Breast epithelium (tissue), 4 donors: ENCODE measurements around the gene ANKRD1. TPM values are rescaled to one million over a fixed set of nuclear protein-coding genes. Genes with fewer than 3 reads are reported as not detected.

Experiments
- DNase-seq, 2 donors: peaks; one replicate each; pipeline ENCODE4 v3.0.0-alpha.2; 2019; ENCODE audit warnings: low spot score in 2 of 2
- H3K27ac ChIP-seq, 2 donors: fragments of 200-600 bp; sonication (generic) in 1 of 2; one replicate each; pipeline ENCODE4 v1.5.1; 2016 to 2019; ENCODE audit warnings: mild to moderate bottlenecking in 1 of 2
- H3K27me3 ChIP-seq, 2 donors: fragments of 200-600 bp; sonication (generic) in 1 of 2; one replicate each; pipeline versions ENCODE4 v1.5.1 to v1.6.0; 2017 to 2019; ENCODE audit warnings: control low read depth in 1 of 2, mild to moderate bottlenecking in 1 of 2
- H3K36me3 ChIP-seq: fragments of 200-600 bp; one replicate; pipeline ENCODE4 v1.5.1; 2019
- H3K4me1 ChIP-seq, 2 donors: fragments of 200-600 bp; sonication (generic); one replicate each; pipeline ENCODE4 v1.5.1; 2016 to 2019; ENCODE audit warnings: control low read depth in 1 of 2
- H3K4me3 ChIP-seq, 3 donors: fragments of 200-600 bp; sonication (generic); 1 replicate in 2 of 3; 2 replicates in 1 of 3; pipeline ENCODE4 v1.5.1; 2016 to 2019; ENCODE audit warnings: mild to moderate bottlenecking in 3 of 3, moderate library complexity in 2 of 3
- H3K9me3 ChIP-seq, 2 donors: fragments of 200-600 bp; sonication (generic) in 1 of 2; one replicate each; pipeline ENCODE4 v1.5.1; 2016 to 2019; ENCODE audit warnings: control low read depth in 1 of 2
- POLR2A ChIP-seq: fragments of 450-650 bp; IDR thresholded peaks from one replicate; pipeline ENCODE4 v1.6.1; 2016; ENCODE audit warnings: antibody characterized with exemption, mild to moderate bottlenecking, moderate library complexity
- POLR2AphosphoS5 ChIP-seq, 3 donors: sonication (generic); formaldehyde crosslinking; IDR thresholded peaks; one replicate each; pipeline ENCODE4 v1.6.1; 2017; ENCODE audit warnings: antibody characterized with exemption in 3 of 3
- intact Hi-C: fragments of 100-400 bp; cut with DNase I; formaldehyde crosslinking; loops from one replicate; pipeline ENCODE4 v1.15.1; 2023; ENCODE audit warnings: low total_unique reads
- total RNA-seq, 3 donors: library from RNA; depleted of rRNA; stranded (reverse); fragments of >200 nt; gene quantifications; one replicate each; pipeline ENCODE4 v1.1.0, GENCODE V29; 2016
- TF ChIP-seq, protein P1 (sequence below), 3 donors: fragments of 450-650 bp; IDR thresholded peaks; one replicate each; pipeline ENCODE4 v1.5.1; 2016 to 2017; ENCODE audit warnings: antibody characterized with exemption in 3 of 3, mild to moderate bottlenecking in 3 of 3, moderate library complexity in 3 of 3

The ANKRD1 gene
- total RNA-seq, 3 donors from 2014 or later = 0.32 to 0.66 TPM; not detected in 1

DNA sequence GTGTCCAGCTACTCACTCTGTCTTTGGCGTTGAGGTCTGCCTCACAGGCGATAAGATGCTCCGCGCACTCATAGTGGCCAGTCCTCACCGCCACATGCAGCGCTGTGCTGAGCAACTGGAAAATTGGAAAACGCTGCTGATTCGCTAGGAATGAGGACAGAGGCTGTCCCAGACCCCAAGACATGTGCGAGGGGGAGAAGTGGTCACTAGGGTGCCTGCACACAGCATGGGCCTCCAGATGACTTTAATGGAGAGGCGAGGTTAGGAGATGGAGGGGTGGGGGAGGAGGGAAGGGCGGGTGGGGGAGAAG lies 5.2 kb downstream of the ANKRD1 start:
- Histone ChIP-seq H3K4me3 (no peak overlapping the region), H3K27me3 (no peaks in the 10 kb centered on the region), H3K27ac (no peak overlapping the region), H3K36me3 (no peaks in the 10 kb centered on the region), H3K9me3 (no peaks in the 10 kb centered on the region), H3K4me1 (no peaks in the 10 kb centered on the region)
- intact Hi-C loops = no loop called here
- no peak for DNase-seq
- no peak for TF ChIP-seq POLR2A
- TF ChIP-seq, protein P1, sequence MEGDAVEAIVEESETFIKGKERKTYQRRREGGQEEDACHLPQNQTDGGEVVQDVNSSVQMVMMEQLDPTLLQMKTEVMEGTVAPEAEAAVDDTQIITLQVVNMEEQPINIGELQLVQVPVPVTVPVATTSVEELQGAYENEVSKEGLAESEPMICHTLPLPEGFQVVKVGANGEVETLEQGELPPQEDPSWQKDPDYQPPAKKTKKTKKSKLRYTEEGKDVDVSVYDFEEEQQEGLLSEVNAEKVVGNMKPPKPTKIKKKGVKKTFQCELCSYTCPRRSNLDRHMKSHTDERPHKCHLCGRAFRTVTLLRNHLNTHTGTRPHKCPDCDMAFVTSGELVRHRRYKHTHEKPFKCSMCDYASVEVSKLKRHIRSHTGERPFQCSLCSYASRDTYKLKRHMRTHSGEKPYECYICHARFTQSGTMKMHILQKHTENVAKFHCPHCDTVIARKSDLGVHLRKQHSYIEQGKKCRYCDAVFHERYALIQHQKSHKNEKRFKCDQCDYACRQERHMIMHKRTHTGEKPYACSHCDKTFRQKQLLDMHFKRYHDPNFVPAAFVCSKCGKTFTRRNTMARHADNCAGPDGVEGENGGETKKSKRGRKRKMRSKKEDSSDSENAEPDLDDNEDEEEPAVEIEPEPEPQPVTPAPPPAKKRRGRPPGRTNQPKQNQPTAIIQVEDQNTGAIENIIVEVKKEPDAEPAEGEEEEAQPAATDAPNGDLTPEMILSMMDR (IDR thresholded peaks at IDR 0.05) = no peak
- TF ChIP-seq POLR2AphosphoS5 (IDR thresholded peaks at IDR 0.05) = no peak

DNA sequence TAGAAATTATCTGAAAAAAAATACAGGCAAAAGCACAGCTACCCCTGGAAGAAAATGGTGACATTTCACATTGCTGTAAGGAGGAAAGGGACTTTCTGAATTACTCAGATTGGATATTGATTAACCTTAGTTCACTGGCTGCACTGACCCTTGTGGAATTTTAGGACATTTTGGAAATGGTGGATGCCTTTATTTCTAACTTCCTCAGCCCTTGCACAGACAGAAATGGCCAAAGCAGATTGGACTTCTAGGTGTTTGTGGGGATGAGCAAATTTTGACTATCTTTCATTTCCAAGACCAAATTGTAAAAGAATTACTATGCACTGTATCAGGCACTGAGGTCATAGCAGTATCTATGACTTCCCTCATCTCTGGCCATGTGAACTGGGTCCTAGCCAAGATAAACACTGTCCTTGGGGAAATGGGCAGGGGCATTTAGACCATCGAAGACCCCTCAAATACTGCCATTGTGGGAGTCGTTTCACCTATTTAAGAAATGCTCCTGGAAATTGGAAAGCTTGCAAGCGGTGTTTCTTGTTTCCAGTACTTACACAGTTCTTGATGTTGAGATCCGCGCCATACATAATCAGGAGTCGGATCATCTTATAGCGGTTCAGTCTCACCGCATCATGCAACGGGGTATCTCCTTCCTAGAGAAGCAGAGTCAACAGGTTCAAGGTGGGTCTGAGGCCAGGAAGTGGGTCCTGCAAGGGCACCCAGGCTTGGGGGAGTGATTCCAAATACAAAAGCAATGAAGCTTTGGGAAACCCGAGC lies 5.7 kb downstream of the ANKRD1 start:
- no peaks in the 10 kb centered on the region for H3K9me3 ChIP-seq
- intact Hi-C loops = no loop called here
- H3K4me1 ChIP-seq = no peaks in the 10 kb centered on the region
- H3K27me3 ChIP-seq = no peaks in the 10 kb centered on the region
- no peak for DNase-seq
- H3K36me3 ChIP-seq = no peaks in the 10 kb centered on the region
- TF ChIP-seq POLR2A = no peak
- no peak for TF ChIP-seq POLR2AphosphoS5 (IDR thresholded peaks at IDR 0.05)
- TF ChIP-seq, protein P1 (IDR thresholded peaks at IDR 0.05) = no peak
- no peak overlapping the region for H3K27ac ChIP-seq
- H3K4me3 ChIP-seq = no peak overlapping the region

DNA sequence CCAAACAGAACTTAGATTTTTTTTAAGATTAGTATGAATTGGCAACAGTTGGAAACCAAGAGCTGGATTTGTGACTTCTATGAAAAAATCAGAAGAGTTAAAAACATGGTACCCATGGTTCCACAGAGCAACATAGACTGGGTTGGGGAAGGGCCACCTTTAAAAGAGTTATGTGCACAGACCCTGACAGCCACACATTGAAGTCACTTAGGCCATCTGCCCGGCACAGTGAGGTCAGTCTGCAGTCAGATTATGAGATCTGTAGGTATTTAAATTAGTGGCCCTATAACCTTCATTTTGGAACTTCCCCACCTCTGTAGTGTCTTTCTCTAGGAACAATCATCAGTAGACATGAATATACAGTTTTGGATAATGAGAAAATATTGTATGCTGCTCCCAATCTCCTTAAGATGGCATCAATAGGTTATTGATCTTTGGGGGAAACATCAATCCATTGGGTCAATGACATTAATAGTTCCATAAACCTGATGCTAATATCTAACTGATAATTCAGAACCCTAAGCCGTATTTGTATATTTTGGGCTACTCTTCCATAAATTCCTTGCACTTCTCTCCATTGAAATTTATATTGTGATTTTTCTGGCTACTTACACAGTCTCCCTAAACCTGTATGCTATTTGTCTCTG lies 7.0 kb downstream of the ANKRD1 start:
- Histone ChIP-seq H3K4me1 (no peaks in the 10 kb centered on the region), H3K4me3 (no peak overlapping the region), H3K27ac (peak overlapping the region in 1 of 2 donors; percentile 66), H3K27me3 (no peaks in the 10 kb centered on the region), H3K36me3 (no peaks in the 10 kb centered on the region), H3K9me3 (no peaks in the 10 kb centered on the region)
- intact Hi-C loops = no loop called here
- TF ChIP-seq, protein P1 (IDR thresholded peaks at IDR 0.05) = no peak
- TF ChIP-seq POLR2AphosphoS5 (IDR thresholded peaks at IDR 0.05) (no peak), POLR2A (no peak)
- DNase-seq = no peak

DNA sequence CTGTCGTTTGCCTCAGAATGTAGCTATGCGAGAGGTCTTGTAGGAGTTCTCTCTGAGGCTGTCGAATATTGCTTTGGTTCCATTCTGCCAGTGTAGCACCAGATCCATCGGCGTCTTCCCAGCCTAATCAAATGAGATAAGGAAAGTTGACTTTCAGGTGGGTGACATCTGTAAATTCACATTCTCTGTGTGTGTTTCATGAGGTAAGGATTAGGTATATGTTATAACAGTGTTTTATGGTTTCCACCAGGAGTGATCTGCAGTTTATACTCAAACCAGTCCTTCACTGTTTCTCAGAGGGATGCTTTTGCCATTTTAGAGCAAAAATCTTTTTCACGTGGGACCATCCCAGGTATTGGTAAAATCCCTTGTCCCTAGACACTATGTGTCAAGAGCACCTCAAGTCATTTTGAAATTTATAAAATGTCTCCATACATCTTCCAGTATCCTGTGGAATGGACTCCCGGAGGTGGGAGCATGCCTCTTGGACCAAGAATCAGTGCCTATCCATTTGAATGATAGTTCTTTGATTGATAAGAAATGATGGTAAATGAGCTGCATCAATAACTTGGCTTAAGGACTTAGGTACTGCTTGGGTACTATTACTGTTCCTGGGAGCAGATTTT lies 7.9 kb downstream of the ANKRD1 start:
- intact Hi-C loops = no loop called here
- no peak overlapping the region for H3K4me3 ChIP-seq
- peak overlapping the region; percentile 60 to 66 for H3K27ac ChIP-seq
- H3K27me3 ChIP-seq = no peaks in the 10 kb centered on the region
- no peaks in the 10 kb centered on the region for H3K36me3 ChIP-seq
- H3K9me3 ChIP-seq = no peaks in the 10 kb centered on the region
- TF ChIP-seq POLR2AphosphoS5 (IDR thresholded peaks at IDR 0.05) (no peak), POLR2A (no peak)
- TF ChIP-seq, protein P1 (IDR thresholded peaks at IDR 0.05) = no peak
- no peak for DNase-seq
- H3K4me1 ChIP-seq = no peaks in the 10 kb centered on the region

DNA sequence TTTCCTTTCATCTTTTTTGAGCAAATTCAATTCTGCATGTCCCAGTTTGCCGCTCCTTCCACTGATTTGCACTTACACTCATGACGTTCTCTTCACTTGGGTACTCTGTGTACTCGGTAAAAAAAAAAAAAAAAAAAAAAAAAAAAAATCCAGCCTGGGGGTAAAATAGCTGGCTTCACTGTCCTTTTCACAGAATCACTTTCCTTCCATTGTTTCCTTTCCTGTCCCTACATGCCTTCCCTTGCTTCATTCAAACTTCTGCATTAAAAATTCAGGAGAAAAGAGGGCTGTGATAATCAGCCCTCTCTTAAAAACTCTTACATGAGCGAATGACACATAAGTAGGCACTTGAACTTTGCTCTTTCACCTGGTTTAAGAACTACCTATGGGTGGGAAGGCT lies 8.7 kb downstream of the ANKRD1 start:
- no peak overlapping the region for H3K4me3 ChIP-seq
- no peak for TF ChIP-seq POLR2AphosphoS5 (IDR thresholded peaks at IDR 0.05)
- TF ChIP-seq, protein P1 (IDR thresholded peaks at IDR 0.05) = no peak
- TF ChIP-seq POLR2A = no peak
- H3K36me3 ChIP-seq = no peaks in the 10 kb centered on the region
- H3K4me1 ChIP-seq = no peaks in the 10 kb centered on the region
- no peaks in the 10 kb centered on the region for H3K27me3 ChIP-seq
- H3K27ac ChIP-seq = peak overlapping the region; percentile 60 to 66
- no peaks in the 10 kb centered on the region for H3K9me3 ChIP-seq
- no peak for DNase-seq
- intact Hi-C loops = no loop called here
